SKM-1 (cell line): Measurements from ENCODE around the gene SLC2A9.

ENCODE experiments used
- DNase-seq: peaks from one replicate; lab custom pipeline; 2025; ENCODE audit not compliant: unreplicated experiment; lab: John Stamatoyannopoulos, UW

The SLC2A9 gene

DNA sequence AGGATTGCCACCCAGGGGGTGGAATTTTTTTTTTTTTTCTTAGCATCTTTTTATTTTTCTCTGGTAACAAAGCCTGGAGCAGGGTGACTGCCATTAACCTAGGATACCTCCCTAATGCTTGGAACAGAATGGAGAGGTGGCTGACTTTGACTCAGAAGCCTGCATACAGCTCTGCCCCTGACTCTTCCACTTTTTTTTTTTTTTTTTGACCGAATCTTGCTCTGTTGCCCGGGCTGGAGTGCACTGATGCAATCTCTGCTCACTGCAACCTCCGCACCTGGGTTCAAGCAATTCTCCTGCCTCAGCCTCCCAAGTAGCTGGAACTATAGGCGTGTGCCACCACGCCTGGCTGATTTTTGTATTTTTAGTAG is 341 bp upstream of the SLC2A9 start:
- no peak for DNase-seq

DNA sequence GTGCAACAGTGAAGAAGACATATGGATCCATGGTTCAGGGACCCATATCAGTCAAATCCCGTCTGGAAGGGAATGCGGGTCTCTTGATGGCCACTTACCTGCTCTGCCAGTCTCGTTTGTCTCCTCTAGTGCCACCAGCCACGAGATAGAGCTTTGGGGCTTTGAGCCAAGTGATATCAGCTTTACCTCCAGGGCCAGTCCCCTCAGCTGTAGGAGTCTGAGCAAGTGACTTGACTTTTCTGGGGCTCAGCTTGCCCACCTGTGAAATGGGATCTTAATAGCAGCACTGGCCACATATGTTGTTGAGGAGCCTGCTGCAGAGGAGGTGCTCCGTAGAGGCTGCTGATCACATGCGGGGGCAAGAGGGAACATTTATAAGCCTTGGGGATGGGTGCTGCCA is 1.2 kb downstream of the SLC2A9 start:
- no peak for DNase-seq

DNA sequence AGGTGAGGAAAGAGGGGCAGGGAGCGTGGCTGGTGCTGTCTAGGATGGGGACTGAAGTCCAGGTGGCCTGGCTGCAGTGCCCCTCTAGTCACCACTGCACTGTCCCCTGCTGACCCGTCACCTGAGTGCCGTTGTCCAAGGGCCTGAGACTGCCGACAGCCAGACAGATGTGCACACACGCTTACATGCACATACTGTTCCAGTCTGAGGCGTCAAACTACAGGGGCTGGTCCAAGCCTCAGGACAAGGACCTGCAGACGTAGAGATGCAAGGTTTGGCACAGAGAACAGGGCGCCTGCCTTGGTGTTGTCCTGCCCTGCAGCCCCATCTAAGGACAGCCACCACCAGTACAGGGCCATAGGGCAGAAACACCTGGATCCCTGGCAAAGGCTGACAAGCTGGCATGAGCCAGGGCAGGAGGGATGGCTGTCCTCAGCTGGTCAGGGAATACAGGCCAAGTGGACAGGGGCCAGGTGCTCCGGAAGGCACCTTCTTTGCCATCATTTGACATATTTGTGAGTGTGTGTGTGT is 1.7 kb downstream of the SLC2A9 start:
- no peak for DNase-seq

DNA sequence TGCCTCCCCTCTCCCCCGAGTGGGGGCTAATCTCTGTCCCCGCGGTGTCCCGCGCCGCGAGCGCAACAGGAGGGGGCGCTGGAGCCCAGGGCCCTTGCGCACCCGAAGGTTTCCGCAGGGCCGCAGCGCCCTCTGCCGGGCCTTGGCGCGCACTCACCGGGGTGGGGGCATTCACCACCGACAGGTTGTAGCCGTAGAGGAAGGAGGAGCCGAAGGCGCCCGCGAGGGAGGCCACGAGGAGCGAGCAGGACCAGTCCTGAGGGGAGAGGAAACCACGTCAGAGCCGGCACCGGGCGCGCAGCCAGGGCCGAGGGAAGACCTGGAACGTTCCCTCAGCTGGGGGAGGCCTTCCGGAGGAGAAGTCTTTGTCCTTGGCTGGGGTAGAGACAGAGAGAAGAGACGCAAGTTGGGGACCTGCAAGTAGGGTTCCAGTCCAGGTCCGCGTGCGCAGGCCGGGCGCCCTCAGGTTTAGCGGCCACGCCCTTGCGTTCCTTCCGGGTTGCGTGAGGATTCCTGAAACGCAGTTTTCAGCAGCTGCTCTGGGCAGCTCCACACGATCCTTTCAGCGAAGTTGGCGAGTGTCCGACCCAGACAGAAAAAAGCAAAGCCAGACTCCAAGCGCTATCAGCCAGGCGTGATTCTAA is 2.4 kb downstream of the SLC2A9 start:
- DNase-seq, result peak; percentile 99

DNA sequence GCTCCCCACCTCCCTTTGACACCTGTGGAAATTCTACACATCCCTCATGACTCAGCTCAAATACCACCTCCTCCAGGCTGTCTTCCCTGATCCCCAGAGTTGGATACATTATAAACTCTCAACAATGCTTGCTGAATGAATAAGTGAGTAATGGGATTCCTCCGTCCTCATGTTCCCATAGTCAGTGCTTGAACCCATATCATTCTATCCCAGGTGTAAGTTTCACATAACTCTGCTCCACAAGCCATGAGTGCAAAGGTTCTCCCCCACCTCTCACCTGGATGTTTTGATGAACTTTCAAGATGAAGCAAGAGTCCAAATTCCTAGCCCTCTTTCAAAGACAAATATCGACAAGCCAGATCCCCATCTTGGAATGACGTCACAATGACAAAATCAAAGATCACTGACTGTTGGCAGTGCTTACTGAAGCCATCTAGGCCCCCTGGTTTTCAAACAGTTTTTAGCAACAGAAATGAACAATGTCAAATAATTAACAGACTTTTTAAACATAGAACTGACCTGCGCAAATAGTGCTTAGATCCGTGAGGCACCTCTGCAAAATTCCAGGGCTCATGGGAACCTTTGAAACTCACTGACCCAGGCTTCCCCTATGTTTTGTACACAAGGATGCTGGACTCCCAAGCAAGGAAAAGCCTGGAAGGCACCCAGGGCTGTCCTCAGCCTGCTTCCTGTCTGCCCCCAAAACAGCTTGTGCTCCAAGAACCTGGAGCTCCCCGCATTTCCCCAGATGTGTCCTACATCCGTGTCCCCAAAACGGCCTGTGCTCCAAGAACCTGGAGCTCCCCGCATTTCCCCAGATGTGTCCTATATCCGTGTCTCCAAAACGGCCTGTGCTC is 4.0 kb downstream of the SLC2A9 start:
- DNase-seq, result no peak

DNA sequence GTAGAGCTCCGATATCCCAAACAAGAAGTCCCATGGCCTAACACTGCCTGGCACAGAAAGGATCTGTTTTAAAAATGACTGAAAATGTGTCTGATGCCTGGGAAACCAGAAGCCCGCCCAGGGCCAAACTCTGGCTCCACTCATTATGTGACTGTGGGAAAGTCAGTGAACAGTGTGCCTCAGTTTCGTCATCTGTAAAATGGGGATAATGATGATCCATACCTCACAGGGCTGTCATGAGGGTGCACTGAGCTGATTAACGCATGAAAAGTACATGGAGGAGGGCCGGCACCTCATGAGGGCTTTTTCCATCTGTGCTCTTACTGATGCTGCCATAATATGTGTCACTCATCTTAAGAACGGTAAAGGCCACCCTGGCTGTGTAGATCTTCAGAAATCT is 5.1 kb downstream of the SLC2A9 start:
- no peak for DNase-seq

DNA sequence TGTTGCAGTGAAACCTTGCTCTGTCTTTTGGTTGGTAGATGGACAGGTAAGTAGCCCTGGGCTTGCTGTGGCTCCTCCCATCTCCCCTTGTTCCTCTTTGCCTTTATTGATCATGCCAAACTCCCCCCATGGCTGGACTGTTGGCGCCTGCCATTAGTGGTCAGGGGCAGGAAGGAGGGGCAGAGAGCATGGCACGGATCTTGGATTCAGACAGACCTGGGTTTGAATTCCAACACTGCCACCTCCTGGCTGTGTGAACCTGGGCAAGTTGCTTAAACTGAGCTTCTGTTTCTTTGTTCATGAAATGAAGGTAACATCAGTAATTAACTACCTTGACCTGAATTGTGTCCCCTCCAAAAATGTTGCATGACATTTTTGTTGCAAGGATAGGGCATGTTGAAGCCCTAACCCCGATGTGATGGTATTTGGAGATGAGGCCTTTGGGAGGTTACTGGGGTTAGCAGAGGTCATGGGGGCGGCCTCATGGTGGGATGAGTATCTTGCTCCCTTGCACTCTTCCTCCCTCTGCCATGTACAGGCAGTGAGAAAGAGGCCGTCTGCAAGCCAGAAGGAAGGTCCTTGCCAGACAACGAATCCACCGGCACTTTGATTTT is 6.0 kb downstream of the SLC2A9 start:
- no peak for DNase-seq

DNA sequence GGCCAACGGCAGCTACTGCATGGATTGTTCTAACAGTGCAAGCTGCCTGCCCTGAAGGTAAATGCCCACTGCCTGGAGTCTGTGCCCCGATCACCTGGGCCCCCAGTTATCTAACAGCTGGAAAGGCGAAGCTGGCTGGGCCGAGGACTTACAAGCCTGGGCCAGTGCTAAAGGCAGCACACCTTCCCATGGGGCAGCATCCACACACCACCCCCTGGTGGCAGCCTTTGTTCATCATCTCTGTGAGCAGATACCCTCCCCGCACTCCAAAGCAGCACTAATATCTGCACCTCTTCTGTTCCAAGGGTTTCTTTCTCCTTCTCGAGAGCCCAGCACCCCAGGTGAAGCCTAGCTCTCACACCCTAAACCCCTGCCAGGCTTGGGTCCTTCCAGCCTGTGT is 7.6 kb downstream of the SLC2A9 start:
- DNase-seq, result peak; percentile 47

DNA sequence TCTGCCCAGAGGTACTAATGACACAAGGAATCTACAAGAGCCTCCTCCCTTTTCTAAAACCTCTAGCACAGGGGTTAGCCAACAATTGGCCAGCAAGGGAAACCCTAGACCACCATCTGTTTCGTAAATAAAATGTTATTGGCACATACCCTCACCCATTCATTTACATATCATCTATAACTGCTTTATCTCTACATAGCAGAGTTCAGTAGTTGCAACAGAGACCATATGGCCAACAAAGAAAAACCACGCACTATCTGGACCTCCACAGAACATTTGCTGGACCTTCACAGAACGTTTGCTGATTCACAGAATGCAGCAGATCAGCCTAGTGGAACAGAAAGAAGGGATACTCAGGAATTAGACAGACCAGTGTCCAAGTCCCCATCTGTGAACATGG is 9.4 kb downstream of the SLC2A9 start:
- DNase-seq, result no peak

DNA sequence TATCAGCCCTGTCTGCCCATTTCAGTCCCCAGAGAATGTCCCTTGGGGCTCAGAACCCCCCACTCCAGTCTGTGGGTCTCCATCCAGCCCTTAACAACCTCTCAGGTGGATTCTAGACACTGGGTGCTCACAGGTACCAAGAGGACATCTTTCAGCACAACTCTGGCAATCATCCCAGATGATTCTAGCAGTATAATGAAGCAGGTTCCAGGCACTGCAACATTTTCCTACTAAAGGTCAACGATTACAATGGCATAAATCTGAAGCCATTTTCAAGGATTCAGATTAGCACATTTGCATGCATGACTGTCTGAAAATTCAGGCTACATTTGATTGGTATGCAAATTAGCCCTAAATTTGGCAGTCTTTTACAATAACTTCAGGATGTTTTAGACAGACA is 10.0 kb downstream of the SLC2A9 start:
- DNase-seq, result no peak

DNA sequence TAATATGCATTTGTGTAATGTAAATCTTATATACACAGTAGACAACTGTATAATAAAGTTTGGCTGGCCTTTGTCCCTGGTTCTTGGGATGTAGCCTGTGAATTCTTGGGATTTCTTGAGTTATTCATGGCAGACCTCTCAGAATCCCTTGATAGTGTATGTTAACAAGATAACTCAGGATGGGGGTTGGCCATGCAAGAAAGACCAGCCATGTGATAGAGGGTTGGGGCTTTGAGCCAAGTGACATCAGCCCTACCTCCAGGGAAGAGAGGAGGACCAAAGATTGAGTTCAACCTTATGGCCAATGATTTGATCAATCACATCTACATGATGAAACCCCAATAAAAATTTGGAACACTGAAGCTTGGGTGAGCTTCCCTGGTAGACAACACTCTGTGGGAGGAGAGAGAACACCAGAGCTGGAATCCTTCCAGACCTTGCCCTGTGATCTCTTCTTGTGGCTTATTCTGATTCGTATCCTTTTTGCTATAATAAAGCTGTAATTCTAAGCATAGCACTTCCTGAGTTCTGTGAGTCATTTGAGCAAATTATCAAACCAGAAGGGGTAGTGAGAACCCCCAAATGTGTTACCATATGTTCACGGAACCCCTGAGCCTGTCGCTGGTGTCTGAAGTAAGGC is 11.3 kb downstream of the SLC2A9 start:
- DNase-seq, result no peak

DNA sequence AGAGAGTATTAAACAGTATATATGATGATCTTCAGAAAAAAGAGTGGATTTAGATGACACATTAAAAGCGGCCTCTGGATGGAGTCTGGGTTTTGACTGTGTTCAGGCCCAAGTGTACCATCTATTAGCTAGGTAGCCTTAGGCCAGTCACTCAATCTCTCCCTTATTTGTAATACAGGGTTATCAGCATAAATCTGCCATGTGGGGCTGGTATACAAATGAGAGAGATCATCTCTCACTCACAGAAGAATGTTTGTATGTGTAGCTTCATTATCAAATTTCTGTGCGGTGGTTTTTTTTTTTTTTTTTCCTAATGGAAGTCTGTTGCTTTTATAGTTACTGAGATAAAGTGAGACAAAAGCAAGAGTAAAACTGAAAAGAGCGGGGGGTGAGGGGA is 12.7 kb downstream of the SLC2A9 start:
- no peak for DNase-seq

DNA sequence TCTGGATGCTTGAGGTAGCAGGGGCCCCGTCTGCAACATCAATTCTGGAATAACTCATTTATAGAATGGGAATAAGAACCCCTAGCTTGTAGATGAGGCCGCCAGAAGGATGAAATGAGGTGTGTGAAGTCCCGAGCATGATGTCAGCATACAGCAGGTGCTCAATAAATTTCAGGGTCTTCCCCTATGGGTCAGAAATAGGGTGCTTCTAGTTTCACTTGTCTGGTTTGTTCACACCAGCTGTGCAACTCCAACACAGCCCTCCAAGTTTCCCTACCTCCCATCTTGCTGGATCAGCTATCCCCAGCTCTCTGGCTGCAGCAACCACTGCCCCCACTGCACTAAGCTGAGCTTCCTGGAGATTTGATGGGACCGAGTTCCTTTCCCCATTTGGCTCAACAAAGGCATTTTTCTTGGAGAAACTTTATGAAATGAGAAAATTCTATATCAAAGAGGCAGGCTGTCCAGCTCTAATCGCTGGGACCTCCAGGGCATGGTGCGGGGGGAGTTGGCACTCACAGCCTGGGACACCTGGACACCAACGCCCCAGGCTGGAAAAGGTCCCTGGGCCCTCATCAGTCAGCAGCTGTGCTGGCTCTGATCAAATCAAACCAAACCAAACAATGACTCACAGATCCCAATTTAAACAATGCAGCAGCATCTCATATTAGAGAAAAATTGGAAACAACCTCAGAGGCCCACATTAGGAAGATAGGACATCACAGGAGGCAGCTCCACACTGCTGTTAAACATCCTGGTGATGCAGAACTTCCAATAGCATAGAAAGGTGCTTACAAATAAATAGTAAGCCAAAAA is 13.3 kb downstream of the SLC2A9 start:
- DNase-seq, result no peak

DNA sequence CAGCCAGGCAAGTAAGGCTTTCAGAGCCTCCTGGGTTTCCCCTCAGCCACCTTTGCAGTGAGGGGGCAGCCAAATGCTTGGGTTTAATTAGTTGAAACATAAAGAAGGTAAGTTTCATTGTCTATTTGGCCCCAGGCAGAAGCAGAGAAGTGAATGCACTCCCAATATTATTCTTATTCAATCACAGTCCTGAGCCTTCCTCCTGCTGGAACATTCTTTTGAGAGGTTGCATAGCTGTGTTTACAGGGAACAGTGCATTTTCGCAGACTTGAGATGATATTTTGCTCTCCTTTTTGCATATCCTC is 13.9 kb downstream of the SLC2A9 start:
- no peak for DNase-seq

DNA sequence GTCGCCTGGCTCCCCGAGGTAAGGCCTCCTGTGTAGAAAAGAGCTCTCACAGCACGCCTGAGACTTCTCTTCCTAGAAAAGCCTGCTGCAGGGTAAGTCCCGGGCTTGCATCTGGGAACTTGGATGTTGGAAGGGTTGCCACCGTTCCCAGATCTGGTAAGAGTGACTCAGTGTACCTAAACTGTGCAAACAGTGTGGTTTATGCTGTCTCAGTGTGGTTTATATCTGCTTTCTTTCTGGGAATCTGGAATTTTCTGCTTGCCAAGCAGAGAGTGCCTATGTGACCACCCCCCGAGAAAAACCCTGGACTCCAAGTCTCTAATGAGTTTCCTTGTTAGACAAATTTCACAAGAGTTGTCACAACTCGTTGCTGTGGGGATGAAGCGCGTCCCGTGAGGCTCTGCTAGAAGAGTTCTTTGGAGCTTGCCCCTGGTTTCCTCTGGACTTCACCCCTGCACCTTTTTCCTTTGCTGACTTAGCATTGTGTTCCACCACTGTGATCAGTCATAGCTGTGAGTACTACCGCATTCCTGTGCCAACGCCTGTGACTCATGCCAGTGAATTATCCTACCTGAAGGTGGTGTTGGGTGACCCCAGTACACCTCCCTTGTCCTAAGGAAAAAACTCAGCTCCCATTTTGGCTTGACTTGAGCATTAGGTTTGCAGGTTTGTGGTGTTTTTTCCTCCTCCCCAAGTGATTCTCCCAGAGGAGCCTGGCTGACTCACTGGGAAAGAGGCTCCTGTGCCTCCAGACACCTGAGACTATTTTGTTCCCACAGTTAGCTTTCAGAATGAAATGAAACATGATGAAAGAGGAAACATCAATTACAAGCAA is 14.5 kb downstream of the SLC2A9 start:
- DNase-seq, result peak; percentile 45

DNA sequence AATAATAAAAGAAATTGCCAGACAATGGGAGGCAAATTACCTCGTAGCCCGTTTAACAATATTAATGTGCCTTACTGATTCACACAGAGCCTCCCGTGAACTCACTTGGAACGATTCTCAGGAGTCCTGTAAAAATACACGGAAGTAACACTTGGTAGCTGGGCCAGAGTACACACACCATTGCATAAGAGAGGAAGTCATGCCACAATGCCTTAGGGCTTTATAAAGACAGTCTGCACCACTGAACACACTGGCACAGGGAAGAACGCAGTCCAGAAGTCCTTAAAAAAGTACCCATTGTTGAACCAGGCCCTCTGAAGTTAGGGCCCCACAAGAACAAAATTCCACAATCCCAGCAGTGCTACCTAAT is 15.1 kb downstream of the SLC2A9 start:
- DNase-seq, result peak; percentile 87

DNA sequence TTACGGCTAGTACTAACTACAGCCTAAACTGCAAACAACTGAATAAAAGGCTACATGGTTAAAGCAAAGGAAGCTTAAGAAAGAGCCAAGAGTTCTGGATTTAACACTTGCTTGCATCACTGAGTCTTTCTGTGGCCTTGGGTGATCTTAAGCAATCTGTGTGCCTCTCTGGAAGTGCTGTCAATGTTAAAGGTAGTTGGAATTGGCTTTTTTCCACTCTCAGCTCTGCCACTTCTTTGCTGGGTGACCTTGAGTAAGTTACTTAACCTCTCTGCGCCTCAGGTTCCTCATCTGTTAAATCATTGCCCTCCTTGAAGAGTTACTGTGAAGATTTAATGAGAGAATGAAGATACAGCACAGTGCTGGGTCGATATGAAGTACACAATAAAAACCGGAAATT is 15.7 kb downstream of the SLC2A9 start:
- DNase-seq, result no peak

DNA sequence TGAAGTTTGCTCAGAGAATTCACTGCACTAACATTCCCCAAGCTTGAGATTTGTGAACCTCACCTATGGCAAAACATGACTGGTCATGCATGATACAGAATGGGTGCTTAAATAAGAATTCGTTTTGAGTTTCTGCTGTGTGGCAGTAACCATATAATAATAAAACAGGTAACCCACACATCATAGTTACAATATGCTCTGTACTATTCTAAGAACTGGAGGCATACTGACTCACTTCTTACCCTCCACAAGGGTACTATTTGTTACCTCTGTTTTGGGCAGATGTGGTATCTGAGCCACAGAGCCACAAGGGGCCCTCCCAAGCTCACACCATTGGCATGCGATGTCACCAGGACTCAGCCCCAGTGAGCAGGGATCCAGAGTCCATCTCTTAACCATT is 17.6 kb downstream of the SLC2A9 start:
- no peak for DNase-seq

DNA sequence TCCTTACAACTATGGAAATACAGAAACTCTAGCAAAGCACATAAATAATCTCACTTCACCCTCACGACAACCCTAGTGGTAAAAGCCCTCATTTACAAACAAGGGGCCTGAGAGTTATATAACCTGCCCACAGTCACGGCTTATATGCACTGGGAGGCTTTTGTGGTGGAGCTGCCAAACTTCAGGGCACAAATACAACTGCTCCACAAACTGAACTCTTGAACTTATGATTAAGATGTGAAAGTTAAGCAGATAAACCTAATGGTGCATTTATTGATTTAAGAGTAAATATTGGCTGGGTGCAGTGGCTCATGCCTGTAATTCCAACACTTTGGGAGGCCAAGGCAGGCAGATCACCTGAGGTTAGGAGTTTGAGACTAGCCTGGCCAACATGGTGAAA is 19.0 kb downstream of the SLC2A9 start:
- no peak for DNase-seq

DNA sequence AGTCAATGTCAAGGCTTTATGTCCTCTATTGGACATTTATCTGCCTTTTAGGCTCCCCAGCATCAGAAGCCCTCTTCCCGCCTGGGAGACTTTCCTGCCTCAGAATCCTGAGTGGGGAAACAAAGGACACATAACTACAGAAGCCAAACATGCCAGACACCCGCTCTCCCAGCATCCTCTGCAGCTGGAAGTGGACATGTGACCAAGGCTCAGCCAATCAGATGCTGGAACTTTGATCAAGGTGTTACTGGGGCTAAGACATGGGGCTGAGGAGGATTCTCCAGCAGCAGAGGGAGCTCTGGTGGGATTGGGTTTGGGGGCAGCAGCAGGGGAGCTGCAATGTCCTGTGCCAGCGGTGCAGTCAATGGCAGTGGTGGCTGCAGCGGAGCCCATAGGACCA is 19.5 kb downstream of the SLC2A9 start:
- no peak for DNase-seq
